ENCODE results near the gene ABCG4.

- no peak for TF ChIP-seq POLR2A (IDR thresholded peaks at IDR 0.05)
- TF ChIP-seq CTCF (IDR thresholded peaks at IDR 0.05) = no peak
These were observed 47.0 kb upstream of the ABCG4 start, which contains the start of gene DPAGT1 for GRCh38 chr11:119101759-119102423.
